Fibroblast of lung (primary cell): ENCODE measurements around the gene CFAP92.

Experiments
- CTCF ChIP-seq, 2 donors: IDR thresholded peaks in 1 of 2; conservative IDR thresholded peaks in 1 of 2; 1 replicate in 1 of 2; 2 replicates in 1 of 2; pipeline ENCODE4 v1.5.1; 2011 to 2012; ENCODE audit warnings: low read length in 2 of 2, control low read depth in 1 of 2, inconsistent platforms in 1 of 2, low read depth in 1 of 2, mild to moderate bottlenecking in 1 of 2
- EZH2 ChIP-seq: IDR thresholded peaks from 2 replicates; pipeline ENCODE4 v1.5.1; 2012; ENCODE audit warnings: low read length, control low read depth, mild to moderate bottlenecking; ENCODE audit errors: missing control alignments

GRCh38 chr3:128965280-128965679 lies 28.6 kb downstream of the CFAP92 start:
- TF ChIP-seq EZH2, result no peak
- no peak for TF ChIP-seq CTCF (conservative IDR thresholded peaks at IDR 0.05 in 1 of 2, IDR thresholded peaks at IDR 0.05 in 1 of 2; ENCODE audit: low read depth in 1 of 2, low read length in 2 of 2)
